Gastroesophageal sphincter (tissue), 3 donors: Measurements from ENCODE around the gene ABCG5.

Source experiments
- EP300 ChIP-seq: sonication (generic); formaldehyde crosslinking; IDR thresholded peaks from one replicate; pipeline ENCODE4 v1.6.1; 2017; ENCODE audit warnings: antibody characterized with exemption, mild to moderate bottlenecking
- POLR2A ChIP-seq, 2 donors: fragments of 450-650 bp; IDR thresholded peaks; one replicate each; pipeline ENCODE4 v1.6.1; 2017; ENCODE audit warnings: antibody characterized with exemption in 2 of 2, mild to moderate bottlenecking in 2 of 2, moderate library complexity in 1 of 2
- POLR2AphosphoS5 ChIP-seq: sonication (generic); formaldehyde crosslinking; IDR thresholded peaks from one replicate; pipeline ENCODE4 v1.6.1; 2017; ENCODE audit warnings: antibody characterized with exemption
- TF ChIP-seq, protein P1 (sequence below), 4 experiments: fragments of 200-600 bp in 2 of 4; fragments of 450-650 bp in 2 of 4; sonication (generic) in 1 of 4; IDR thresholded peaks; one replicate each; pipeline ENCODE4 v1.5.1; 2017 to 2019; ENCODE audit warnings: antibody characterized with exemption in 4 of 4, mild to moderate bottlenecking in 2 of 4, moderate library complexity in 2 of 4

DNA sequence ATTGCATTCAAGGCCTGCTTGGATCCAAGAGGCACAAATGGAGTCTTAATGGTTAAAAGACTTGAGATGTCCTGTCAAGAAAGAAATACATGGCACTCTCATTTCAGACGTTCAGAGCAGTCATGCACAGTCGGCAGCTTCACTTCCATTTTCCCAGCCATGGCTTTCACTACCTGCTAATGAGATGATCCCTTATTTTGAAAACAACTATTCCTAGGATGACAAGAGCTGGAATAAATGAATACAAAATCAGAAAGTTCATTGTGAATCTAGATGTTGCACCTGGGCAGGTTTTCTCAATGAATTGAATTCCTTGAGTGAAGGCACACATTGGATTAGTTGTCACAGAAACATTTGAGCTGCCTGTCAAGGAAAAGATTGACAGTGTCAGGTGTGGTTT lies 25.7 kb downstream of the ABCG5 start:
- TF ChIP-seq, protein P1, sequence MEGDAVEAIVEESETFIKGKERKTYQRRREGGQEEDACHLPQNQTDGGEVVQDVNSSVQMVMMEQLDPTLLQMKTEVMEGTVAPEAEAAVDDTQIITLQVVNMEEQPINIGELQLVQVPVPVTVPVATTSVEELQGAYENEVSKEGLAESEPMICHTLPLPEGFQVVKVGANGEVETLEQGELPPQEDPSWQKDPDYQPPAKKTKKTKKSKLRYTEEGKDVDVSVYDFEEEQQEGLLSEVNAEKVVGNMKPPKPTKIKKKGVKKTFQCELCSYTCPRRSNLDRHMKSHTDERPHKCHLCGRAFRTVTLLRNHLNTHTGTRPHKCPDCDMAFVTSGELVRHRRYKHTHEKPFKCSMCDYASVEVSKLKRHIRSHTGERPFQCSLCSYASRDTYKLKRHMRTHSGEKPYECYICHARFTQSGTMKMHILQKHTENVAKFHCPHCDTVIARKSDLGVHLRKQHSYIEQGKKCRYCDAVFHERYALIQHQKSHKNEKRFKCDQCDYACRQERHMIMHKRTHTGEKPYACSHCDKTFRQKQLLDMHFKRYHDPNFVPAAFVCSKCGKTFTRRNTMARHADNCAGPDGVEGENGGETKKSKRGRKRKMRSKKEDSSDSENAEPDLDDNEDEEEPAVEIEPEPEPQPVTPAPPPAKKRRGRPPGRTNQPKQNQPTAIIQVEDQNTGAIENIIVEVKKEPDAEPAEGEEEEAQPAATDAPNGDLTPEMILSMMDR (IDR thresholded peaks at IDR 0.05): no peak
- no peak for TF ChIP-seq EP300
- TF ChIP-seq POLR2A (IDR thresholded peaks at IDR 0.05): no peak
- no peak for TF ChIP-seq POLR2AphosphoS5
